HepG2 (cell line): ENCODE measurements around the gene GBE1. TPM values are rescaled to one million over a fixed set of nuclear protein-coding genes. Genes with fewer than 3 reads are reported as not detected.

Source experiments
- CEBPG ChIP-seq: IDR thresholded peaks from 2 replicates; pipeline ENCODE4 v1.6.1; 2016
- CENPT ChIP-seq: sonication (generic); formaldehyde crosslinking; IDR thresholded peaks from 2 replicates; pipeline ENCODE4 v1.8.0; 2022; ENCODE audit warnings: low read depth, mild to moderate bottlenecking, moderate library complexity, missing genetic modification reagents
- GTF3A ChIP-seq: sonication (generic); formaldehyde crosslinking; conservative IDR thresholded peaks from 2 replicates; pipeline ENCODE4 v1.4.0; 2020; ENCODE audit warnings: mild to moderate bottlenecking, missing genetic modification reagents
- KAT7 ChIP-seq: IDR thresholded peaks from 2 replicates; pipeline ENCODE4 v1.6.1; 2018; ENCODE audit warnings: borderline replicate concordance, missing compliant biosample characterization
- KLF13 ChIP-seq: sonication (generic); formaldehyde crosslinking; IDR thresholded peaks from 2 replicates; pipeline ENCODE4 v1.4.0; 2020; ENCODE audit warnings: mild to moderate bottlenecking, missing genetic modification reagents
- MAFG ChIP-seq: sonication (generic); formaldehyde crosslinking; IDR thresholded peaks from 2 replicates; pipeline ENCODE4 v1.5.1; 2020; ENCODE audit warnings: mild to moderate bottlenecking, missing genetic modification reagents
- MIXL1 ChIP-seq: IDR thresholded peaks from 2 replicates; pipeline ENCODE4 v1.6.1; 2016
- PAX8 ChIP-seq: sonication (generic); formaldehyde crosslinking; IDR thresholded peaks from 2 replicates; pipeline ENCODE4 v1.8.0; 2022; ENCODE audit warnings: mild to moderate bottlenecking, missing genetic modification reagents, borderline replicate concordance
- PCBP1 ChIP-seq: fragments of 200-400 bp; formaldehyde crosslinking; IDR thresholded peaks from 2 replicates; pipeline ENCODE4 v1.6.1; 2017; ENCODE audit warnings: mild to moderate bottlenecking, low read depth, low read length, borderline replicate concordance
- SMARCC2 ChIP-seq: fragments of 450-650 bp; IDR thresholded peaks from 2 replicates; pipeline ENCODE4 v1.6.1; 2017; ENCODE audit warnings: antibody characterized with exemption, mild to moderate bottlenecking
- STAG1 ChIP-seq: sonication (generic); formaldehyde crosslinking; IDR thresholded peaks from 2 replicates; pipeline ENCODE4 v1.4.0; 2020; ENCODE audit warnings: missing genetic modification reagents
- TEAD3 ChIP-seq: optimal IDR thresholded peaks from 2 replicates; pipeline ENCODE3; 2016; ENCODE audit warnings: borderline replicate concordance
- ZBTB21 ChIP-seq: sonication (generic); formaldehyde crosslinking; IDR thresholded peaks from 2 replicates; pipeline ENCODE4 v1.4.0; 2020; ENCODE audit warnings: missing genetic modification reagents
- ZFP36 ChIP-seq: fragments of 150-350 bp; IDR thresholded peaks from 2 replicates; pipeline ENCODE4 v1.6.1; 2018; ENCODE audit warnings: borderline replicate concordance, low read length, low read depth; ENCODE audit not compliant: partially characterized antibody
- ZFYVE20 ChIP-seq: sonication (generic); formaldehyde crosslinking; IDR thresholded peaks from 2 replicates; pipeline ENCODE4 v1.8.0; 2023; ENCODE audit warnings: low read depth, mild to moderate bottlenecking, moderate library complexity, missing genetic modification reagents, borderline replicate concordance
- ZNF263 ChIP-seq: sonication (generic); formaldehyde crosslinking; IDR thresholded peaks from 2 replicates; pipeline ENCODE4 v1.4.0; 2020; ENCODE audit warnings: missing genetic modification reagents
- ZNF431 ChIP-seq: sonication (generic); formaldehyde crosslinking; IDR thresholded peaks from 2 replicates; pipeline ENCODE4 v1.9.0; 2022; ENCODE audit warnings: missing genetic modification reagents, low read depth, mild to moderate bottlenecking, borderline replicate concordance
- ZNF552 ChIP-seq: sonication (generic); formaldehyde crosslinking; IDR thresholded peaks from 2 replicates; pipeline ENCODE4 v1.9.0; 2022; ENCODE audit warnings: missing genetic modification reagents, mild to moderate bottlenecking, borderline replicate concordance
- ZNF589 ChIP-seq: sonication (generic); formaldehyde crosslinking; conservative IDR thresholded peaks from 2 replicates; pipeline ENCODE4 v1.8.0; 2022; ENCODE audit warnings: mild to moderate bottlenecking, moderate library complexity, missing genetic modification reagents
- polyA plus RNA-seq, 8 experiments: library from polyadenylated mRNA; depleted of rRNA in 3 of 8; stranded (reverse) in 7 of 8; unstranded in 1 of 8; fragments of >200 nt; fragmentation: Illumina TruSeq in 4 of 8; extraction: Trizol in 4 of 8; gene quantifications; 2 replicates each; pipeline versions ENCODE4 v1.2.1 to v1.2.3, GENCODE V29; 2011 to 2016; ENCODE audit warnings: low read depth in 4 of 8, missing spikeins in 1 of 8, mixed read lengths in 1 of 8; ENCODE audit not compliant: insufficient read depth in 1 of 8
- total RNA-seq, 5 experiments: library from RNA; depleted of rRNA; stranded (reverse); fragments of >200 nt; fragmentation: Illumina TruSeq; extraction: Trizol; gene quantifications; 2 replicates each; pipeline ENCODE4 v1.2.3, GENCODE V29; 2016; ENCODE audit warnings: low read depth in 1 of 5
- TF ChIP-seq, protein P1 (sequence below): sonication (generic); formaldehyde crosslinking; IDR thresholded peaks from 2 replicates; pipeline ENCODE4 v1.8.1; 2023; ENCODE audit warnings: missing genetic modification reagents, inconsistent platforms, borderline replicate concordance
- TF ChIP-seq, protein P2 (sequence below): fragments of 450-650 bp; IDR thresholded peaks from 2 replicates; pipeline ENCODE4 v1.6.1; 2017
- TF ChIP-seq, protein P3 (sequence below): sonication (generic); formaldehyde crosslinking; IDR thresholded peaks from 2 replicates; pipeline ENCODE4 v1.5.1; 2020; ENCODE audit warnings: mild to moderate bottlenecking, missing genetic modification reagents
- TF ChIP-seq, protein P4 (sequence below): sonication (generic); formaldehyde crosslinking; IDR thresholded peaks from 2 replicates; pipeline ENCODE4 v1.8.0; 2022; ENCODE audit warnings: missing genetic modification reagents, low read depth, mild to moderate bottlenecking, borderline replicate concordance
- TF ChIP-seq, protein P5 (sequence below): sonication (generic); formaldehyde crosslinking; IDR thresholded peaks from 2 replicates; pipeline ENCODE4 v1.8.0; 2022; ENCODE audit warnings: mild to moderate bottlenecking, missing genetic modification reagents; ENCODE audit not compliant: insufficient replicate concordance

The GBE1 gene
- total and polyA plus RNA-seq, 2 of the 13 experiments (the other 11 are each of a cell fraction or from before 2014, with no cell fraction given) = 22.9 to 36.1 TPM

DNA sequence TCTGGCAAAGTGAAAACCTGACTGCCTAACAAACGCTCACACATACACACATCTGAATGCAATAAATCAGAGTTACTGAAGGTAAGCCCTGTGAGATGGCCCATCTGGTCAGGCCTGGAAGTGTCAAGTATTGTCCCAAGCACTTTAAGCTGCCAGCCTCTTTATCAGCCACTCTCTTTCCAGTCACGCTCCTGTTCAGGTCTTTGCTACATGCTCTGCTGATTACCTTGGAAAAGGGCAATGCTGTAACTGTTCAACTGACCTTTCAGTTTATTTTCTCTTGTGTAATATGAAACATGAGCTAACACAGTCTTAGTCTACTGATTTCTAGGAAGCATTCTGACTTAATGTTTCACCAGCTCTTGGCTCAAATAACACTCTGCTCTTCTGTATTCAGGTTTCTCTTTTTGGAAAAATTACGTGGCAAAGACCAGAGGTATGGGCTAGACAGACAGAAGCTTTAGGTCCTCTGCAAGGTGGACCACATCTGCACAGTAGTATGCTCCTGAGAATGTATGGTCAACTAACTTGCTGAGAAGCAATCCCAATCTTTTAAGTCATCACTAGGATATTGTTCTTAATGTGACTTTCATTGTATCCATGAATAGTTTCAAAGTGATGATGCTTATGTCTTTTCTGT lies 44.5 kb downstream of the GBE1 start (continued):
- TF ChIP-seq ZFYVE20 (no peak), MIXL1 (CRISPR knock-in tag) (peak; percentile 98), SMARCC2 (no peak), ZFP36 (no peak), PAX8 (CRISPR knock-in tag) (no peak), ZNF263 (CRISPR knock-in tag) (no peak), ZNF552 (CRISPR knock-in tag) (no peak), ZNF431 (CRISPR knock-in tag) (peak; percentile 30; the same call in 1 of the 2 replicates), TEAD3 (CRISPR knock-in tag) (peak; percentile 86), STAG1 (CRISPR knock-in tag) (no peak), ZBTB21 (CRISPR knock-in tag) (peak; percentile 56; the same call in 1 of the 2 replicates), CENPT (CRISPR knock-in tag) (no peak), PCBP1 (no peak), ZNF589 (CRISPR knock-in tag) (no peak), GTF3A (CRISPR knock-in tag) (no peak), KLF13 (CRISPR knock-in tag) (no peak), CEBPG (peak; percentile 95), KAT7 (CRISPR knock-in tag) (peak; percentile 63; the same call in 1 of the 2 replicates), MAFG (CRISPR knock-in tag) (no peak)
- TF ChIP-seq, protein P1, sequence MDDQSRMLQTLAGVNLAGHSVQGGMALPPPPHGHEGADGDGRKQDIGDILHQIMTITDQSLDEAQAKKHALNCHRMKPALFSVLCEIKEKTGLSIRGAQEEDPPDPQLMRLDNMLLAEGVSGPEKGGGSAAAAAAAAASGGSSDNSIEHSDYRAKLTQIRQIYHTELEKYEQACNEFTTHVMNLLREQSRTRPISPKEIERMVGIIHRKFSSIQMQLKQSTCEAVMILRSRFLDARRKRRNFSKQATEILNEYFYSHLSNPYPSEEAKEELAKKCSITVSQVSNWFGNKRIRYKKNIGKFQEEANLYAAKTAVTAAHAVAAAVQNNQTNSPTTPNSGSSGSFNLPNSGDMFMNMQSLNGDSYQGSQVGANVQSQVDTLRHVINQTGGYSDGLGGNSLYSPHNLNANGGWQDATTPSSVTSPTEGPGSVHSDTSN (CRISPR knock-in tag) = no peak
- TF ChIP-seq, protein P2, sequence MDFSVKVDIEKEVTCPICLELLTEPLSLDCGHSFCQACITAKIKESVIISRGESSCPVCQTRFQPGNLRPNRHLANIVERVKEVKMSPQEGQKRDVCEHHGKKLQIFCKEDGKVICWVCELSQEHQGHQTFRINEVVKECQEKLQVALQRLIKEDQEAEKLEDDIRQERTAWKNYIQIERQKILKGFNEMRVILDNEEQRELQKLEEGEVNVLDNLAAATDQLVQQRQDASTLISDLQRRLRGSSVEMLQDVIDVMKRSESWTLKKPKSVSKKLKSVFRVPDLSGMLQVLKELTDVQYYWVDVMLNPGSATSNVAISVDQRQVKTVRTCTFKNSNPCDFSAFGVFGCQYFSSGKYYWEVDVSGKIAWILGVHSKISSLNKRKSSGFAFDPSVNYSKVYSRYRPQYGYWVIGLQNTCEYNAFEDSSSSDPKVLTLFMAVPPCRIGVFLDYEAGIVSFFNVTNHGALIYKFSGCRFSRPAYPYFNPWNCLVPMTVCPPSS = no peak
- TF ChIP-seq, protein P3, sequence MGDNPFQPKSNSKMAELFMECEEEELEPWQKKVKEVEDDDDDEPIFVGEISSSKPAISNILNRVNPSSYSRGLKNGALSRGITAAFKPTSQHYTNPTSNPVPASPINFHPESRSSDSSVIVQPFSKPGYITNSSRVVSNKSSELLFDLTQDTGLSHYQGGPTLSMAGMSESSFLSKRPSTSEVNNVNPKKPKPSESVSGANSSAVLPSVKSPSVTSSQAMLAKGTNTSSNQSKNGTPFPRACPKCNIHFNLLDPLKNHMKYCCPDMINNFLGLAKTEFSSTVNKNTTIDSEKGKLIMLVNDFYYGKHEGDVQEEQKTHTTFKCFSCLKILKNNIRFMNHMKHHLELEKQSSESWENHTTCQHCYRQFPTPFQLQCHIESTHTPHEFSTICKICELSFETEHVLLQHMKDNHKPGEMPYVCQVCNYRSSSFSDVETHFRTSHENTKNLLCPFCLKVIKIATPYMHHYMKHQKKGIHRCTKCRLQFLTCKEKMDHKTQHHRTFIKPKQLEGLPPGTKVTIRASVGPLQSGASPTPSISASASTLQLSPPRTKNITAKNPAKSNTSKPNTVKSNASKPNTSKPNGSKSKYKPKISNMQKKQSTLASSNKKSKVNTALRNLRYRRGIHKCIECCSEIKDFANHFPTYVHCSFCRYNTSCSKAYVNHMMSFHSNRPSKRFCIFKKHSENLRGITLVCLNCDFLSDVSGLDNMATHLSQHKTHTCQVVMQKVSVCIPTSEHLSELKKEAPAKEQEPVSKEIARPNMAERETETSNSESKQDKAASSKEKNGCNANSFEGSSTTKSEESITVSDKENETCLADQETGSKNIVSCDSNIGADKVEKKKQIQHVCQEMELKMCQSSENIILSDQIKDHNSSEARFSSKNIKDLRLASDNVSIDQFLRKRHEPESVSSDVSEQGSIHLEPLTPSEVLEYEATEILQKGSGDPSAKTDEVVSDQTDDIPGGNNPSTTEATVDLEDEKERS (CRISPR knock-in tag) = no peak
- TF ChIP-seq, protein P4, sequence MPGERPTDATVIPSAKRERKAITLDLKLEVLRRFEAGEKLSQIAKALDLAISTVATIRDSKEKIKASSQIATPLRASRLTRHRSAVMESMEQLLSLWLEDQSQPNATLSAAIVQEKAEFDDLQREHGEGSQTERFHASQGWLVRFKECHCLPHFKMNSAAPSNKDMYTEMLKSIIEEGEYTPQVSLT (CRISPR knock-in tag) = no peak
- TF ChIP-seq, protein P5, sequence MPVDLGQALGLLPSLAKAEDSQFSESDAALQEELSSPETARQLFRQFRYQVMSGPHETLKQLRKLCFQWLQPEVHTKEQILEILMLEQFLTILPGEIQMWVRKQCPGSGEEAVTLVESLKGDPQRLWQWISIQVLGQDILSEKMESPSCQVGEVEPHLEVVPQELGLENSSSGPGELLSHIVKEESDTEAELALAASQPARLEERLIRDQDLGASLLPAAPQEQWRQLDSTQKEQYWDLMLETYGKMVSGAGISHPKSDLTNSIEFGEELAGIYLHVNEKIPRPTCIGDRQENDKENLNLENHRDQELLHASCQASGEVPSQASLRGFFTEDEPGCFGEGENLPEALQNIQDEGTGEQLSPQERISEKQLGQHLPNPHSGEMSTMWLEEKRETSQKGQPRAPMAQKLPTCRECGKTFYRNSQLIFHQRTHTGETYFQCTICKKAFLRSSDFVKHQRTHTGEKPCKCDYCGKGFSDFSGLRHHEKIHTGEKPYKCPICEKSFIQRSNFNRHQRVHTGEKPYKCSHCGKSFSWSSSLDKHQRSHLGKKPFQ (CRISPR knock-in tag) = no peak
